PFSK-1 (cell line): ENCODE data around the gene KCNMA1.

Experiments
- FOXP2 ChIP-seq: optimal IDR thresholded peaks from 2 replicates; pipeline ENCODE3; 2011; ENCODE audit warnings: borderline replicate concordance, control low read depth, inconsistent platforms; ENCODE audit not compliant: insufficient read depth; ENCODE audit errors: extremely low read length, extremely low read depth
- POLR2AphosphoS5 ChIP-seq: IDR thresholded peaks from 2 replicates; pipeline ENCODE4 v1.6.1; 2012; ENCODE audit warnings: low read depth, mild to moderate bottlenecking, control low read depth, low read length, moderate library complexity
- REST ChIP-seq, 2 experiments: IDR thresholded peaks; 2 replicates each; pipeline versions ENCODE4 v1.6.1 to v1.8.0; 2011 to 2012; ENCODE audit warnings: low read depth in 2 of 2, low read length in 2 of 2, control low read depth in 1 of 2, inconsistent platforms in 1 of 2, mild to moderate bottlenecking in 1 of 2, moderate library complexity in 1 of 2; ENCODE audit not compliant: insufficient read depth in 1 of 2
- SIN3A ChIP-seq: IDR thresholded peaks from 2 replicates; pipeline ENCODE4 v1.6.1; 2012; ENCODE audit warnings: mild to moderate bottlenecking, low read length, moderate library complexity, borderline replicate concordance; ENCODE audit not compliant: insufficient read depth
- TAF1 ChIP-seq: IDR thresholded peaks from 2 replicates; pipeline ENCODE4 v1.6.1; 2012; ENCODE audit warnings: low read length, control low read depth, borderline replicate concordance; ENCODE audit not compliant: insufficient read depth

- TF ChIP-seq SIN3A (no peak), REST (IDR thresholded peaks at IDR 0.05; ENCODE audit: insufficient read depth in 1 of 2, low read depth in 2 of 2, low read length in 2 of 2) (no peak), POLR2AphosphoS5 (no peak), TAF1 (no peak), FOXP2 (no peak)
Observed at GRCh38 chr10:77641788-77642397, 4.3 kb upstream of the KCNMA1 start.
